MM.1S (cell line): ENCODE results near the gene TOLLIP.

ENCODE experiments used
- DNase-seq: peaks from one replicate; pipeline ENCODE4 v3.0.0-alpha.2; 2015
- H2AFZ ChIP-seq: fragments of 300-600 bp; sonication (generic); 2 replicates; pipeline ENCODE4 v1.6.0; 2016; ENCODE audit warnings: antibody characterized with exemption, low read length
- H3F3A ChIP-seq: fragments of 300-600 bp; sonication (generic); 2 replicates; pipeline ENCODE4 v1.6.1; 2016; ENCODE audit warnings: mild to moderate bottlenecking, antibody characterized with exemption, low read length, moderate library complexity, mixed read lengths; ENCODE audit not compliant: insufficient read depth
- H3K27ac ChIP-seq: fragments of 300-600 bp; sonication (generic); 2 replicates; pipeline ENCODE4 v1.5.1; 2016; ENCODE audit warnings: mild to moderate bottlenecking, low read length
- H3K27me3 ChIP-seq: fragments of 300-600 bp; sonication (generic); replicated peaks from 2 replicates; pipeline ENCODE4 v1.6.0; 2016; ENCODE audit warnings: low read length; ENCODE audit not compliant: insufficient read depth
- H3K36me3 ChIP-seq: fragments of 300-600 bp; sonication (generic); replicated peaks from 2 replicates; pipeline ENCODE4 v1.6.1; 2016; ENCODE audit warnings: mild to moderate bottlenecking, low read length, mixed read lengths; ENCODE audit not compliant: insufficient read depth
- H3K4me1 ChIP-seq: fragments of 300-600 bp; sonication (generic); 2 replicates; pipeline ENCODE4 v1.6.1; 2016; ENCODE audit warnings: low read length, mixed read lengths
- H3K4me2 ChIP-seq: fragments of 300-600 bp; sonication (generic); 2 replicates; pipeline ENCODE4 v1.6.0; 2016; ENCODE audit warnings: low read depth, low read length
- H3K4me3 ChIP-seq: fragments of 300-600 bp; sonication (generic); 2 replicates; pipeline ENCODE4 v1.5.1; 2016; ENCODE audit warnings: low read length, mixed read lengths
- H3K79me2 ChIP-seq: fragments of 300-600 bp; sonication (generic); 2 replicates; pipeline ENCODE4 v1.6.1; 2016; ENCODE audit warnings: mixed run types, low read length, mixed read lengths
- H3K9ac ChIP-seq: fragments of 300-600 bp; sonication (generic); 2 replicates; pipeline ENCODE4 v1.6.1; 2016; ENCODE audit warnings: low read length, mixed read lengths
- H3K9me2 ChIP-seq: fragments of 300-600 bp; sonication (generic); replicated peaks from 2 replicates; pipeline ENCODE4 v1.6.1; 2016; ENCODE audit warnings: mild to moderate bottlenecking, low read length, mixed read lengths; ENCODE audit not compliant: insufficient read depth
- H3K9me3 ChIP-seq: fragments of 300-600 bp; sonication (generic); replicated peaks from 2 replicates; pipeline ENCODE4 v1.6.1; 2016; ENCODE audit warnings: mild to moderate bottlenecking, low read length, mixed read lengths; ENCODE audit not compliant: insufficient read depth
- H4K20me1 ChIP-seq: fragments of 300-600 bp; sonication (generic); 2 replicates; pipeline ENCODE4 v1.6.1; 2016; ENCODE audit warnings: mild to moderate bottlenecking, low read length, moderate library complexity, mixed read lengths; ENCODE audit not compliant: insufficient read depth
- EZH2 ChIP-seq: fragments of 300-600 bp; sonication (generic); optimal IDR thresholded peaks from 2 replicates; pipeline ENCODE3; 2017; ENCODE audit warnings: low read depth, mild to moderate bottlenecking, antibody characterized with exemption, low read length, mixed read lengths
- EZH2phosphoT487 ChIP-seq: fragments of 300-600 bp; sonication (generic); IDR thresholded peaks from 2 replicates; pipeline ENCODE4 v1.6.1; 2018; ENCODE audit warnings: antibody characterized with exemption, low read length
- TF ChIP-seq, protein P1 (sequence below): fragments of 300-600 bp; sonication (generic); IDR thresholded peaks from 2 replicates; pipeline ENCODE4 v1.5.1; 2016; ENCODE audit warnings: antibody characterized with exemption, low read length, mixed read lengths

TOLLIP gene

DNA sequence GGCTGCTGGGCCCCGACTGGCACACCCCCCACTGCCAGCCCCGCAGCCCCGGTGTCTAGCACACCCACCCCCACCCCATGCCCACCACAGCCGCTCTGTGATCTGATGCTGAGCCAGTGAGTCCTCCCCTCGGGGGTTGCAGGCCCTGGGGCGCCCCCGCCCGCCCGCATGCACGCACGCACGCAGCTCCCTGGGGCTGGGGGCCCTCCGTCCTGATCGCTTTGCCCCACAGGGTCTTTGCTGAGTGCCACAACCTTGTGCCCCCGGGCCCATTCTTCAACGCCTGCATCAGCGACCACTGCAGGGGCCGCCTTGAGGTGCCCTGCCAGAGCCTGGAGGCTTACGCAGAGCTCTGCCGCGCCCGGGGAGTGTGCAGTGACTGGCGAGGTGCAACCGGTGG lies 54.3 kb downstream of the TOLLIP start:
- no peak overlapping the region for H2AFZ ChIP-seq
- H3K4me1 ChIP-seq = no peaks in the 10 kb centered on the region
- peaks cover 35% of the 10 kb centered on the region for H3K27me3 ChIP-seq
- H3K9ac ChIP-seq = no peak overlapping the region
- no peaks in the 10 kb centered on the region for H4K20me1 ChIP-seq
- no peaks in the 10 kb centered on the region for H3K79me2 ChIP-seq
- H3K27ac ChIP-seq = no peak overlapping the region
- no peaks in the 10 kb centered on the region for H3K9me2 ChIP-seq
- DNase-seq = no peak
- H3K36me3 ChIP-seq = no peaks in the 10 kb centered on the region
- no peak overlapping the region for H3K4me3 ChIP-seq
- TF ChIP-seq EZH2phosphoT487 (no peak), EZH2 (no peak)
- TF ChIP-seq, protein P1, sequence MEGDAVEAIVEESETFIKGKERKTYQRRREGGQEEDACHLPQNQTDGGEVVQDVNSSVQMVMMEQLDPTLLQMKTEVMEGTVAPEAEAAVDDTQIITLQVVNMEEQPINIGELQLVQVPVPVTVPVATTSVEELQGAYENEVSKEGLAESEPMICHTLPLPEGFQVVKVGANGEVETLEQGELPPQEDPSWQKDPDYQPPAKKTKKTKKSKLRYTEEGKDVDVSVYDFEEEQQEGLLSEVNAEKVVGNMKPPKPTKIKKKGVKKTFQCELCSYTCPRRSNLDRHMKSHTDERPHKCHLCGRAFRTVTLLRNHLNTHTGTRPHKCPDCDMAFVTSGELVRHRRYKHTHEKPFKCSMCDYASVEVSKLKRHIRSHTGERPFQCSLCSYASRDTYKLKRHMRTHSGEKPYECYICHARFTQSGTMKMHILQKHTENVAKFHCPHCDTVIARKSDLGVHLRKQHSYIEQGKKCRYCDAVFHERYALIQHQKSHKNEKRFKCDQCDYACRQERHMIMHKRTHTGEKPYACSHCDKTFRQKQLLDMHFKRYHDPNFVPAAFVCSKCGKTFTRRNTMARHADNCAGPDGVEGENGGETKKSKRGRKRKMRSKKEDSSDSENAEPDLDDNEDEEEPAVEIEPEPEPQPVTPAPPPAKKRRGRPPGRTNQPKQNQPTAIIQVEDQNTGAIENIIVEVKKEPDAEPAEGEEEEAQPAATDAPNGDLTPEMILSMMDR = no peak
- no peaks in the 10 kb centered on the region for H3F3A ChIP-seq
- H3K4me2 ChIP-seq = no peak overlapping the region
- no peaks in the 10 kb centered on the region for H3K9me3 ChIP-seq

DNA sequence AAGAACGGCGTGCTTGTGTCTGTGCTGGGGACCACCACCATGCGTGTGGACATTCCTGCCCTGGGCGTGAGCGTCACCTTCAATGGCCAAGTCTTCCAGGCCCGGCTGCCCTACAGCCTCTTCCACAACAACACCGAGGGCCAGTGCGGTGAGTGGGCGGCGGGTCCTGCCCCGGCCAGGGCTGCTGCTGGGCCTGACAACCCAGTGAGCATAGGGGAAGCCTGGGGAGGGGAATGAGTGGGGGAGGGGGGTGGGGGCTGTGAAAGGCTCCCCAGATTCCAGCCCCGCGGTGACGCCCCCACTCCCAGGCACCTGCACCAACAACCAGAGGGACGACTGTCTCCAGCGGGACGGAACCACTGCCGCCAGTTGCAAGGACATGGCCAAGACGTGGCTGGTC lies 54.7 kb downstream of the TOLLIP start:
- Histone ChIP-seq H3K27me3 (peaks cover 35% of the 10 kb centered on the region), H3K4me1 (no peaks in the 10 kb centered on the region), H4K20me1 (no peaks in the 10 kb centered on the region), H3K9ac (no peak overlapping the region), H3F3A (no peaks in the 10 kb centered on the region), H3K79me2 (no peaks in the 10 kb centered on the region), H3K4me3 (no peak overlapping the region), H3K36me3 (no peaks in the 10 kb centered on the region), H3K27ac (no peak overlapping the region), H2AFZ (no peak overlapping the region), H3K9me2 (no peaks in the 10 kb centered on the region), H3K9me3 (no peaks in the 10 kb centered on the region), H3K4me2 (no peak overlapping the region)
- DNase-seq = no peak
- TF ChIP-seq EZH2 (no peak), EZH2phosphoT487 (no peak)
- TF ChIP-seq, protein P1 = no peak

DNA sequence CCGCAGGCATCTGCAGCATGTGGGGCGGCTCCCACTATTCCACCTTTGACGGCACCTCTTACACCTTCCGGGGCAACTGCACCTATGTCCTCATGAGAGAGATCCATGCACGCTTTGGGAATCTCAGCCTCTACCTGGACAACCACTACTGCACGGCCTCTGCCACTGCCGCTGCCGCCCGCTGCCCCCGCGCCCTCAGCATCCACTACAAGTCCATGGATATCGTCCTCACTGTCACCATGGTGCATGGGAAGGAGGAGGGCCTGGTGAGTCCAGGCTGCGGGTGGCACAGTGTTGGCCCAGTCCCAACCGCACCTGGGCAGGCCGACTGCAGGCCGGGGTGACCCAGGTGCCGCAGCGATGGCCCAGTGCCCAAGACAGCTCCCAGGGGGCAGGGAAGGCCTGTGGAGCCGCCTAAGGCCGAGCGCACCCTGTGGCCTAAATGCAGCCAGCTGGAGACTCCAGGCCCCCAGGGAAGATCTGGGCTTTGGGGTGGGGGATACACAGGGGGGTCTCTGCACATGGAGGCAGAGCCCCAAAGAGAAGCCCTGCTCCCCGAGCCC lies 55.3 kb downstream of the TOLLIP start:
- Histone ChIP-seq H3K9me2 (no peaks in the 10 kb centered on the region), H4K20me1 (no peaks in the 10 kb centered on the region), H3F3A (no peaks in the 10 kb centered on the region), H3K36me3 (no peaks in the 10 kb centered on the region), H3K4me1 (no peaks in the 10 kb centered on the region), H3K9me3 (no peaks in the 10 kb centered on the region), H3K9ac (no peak overlapping the region), H3K4me2 (no peak overlapping the region), H2AFZ (no peak overlapping the region), H3K27ac (no peak overlapping the region), H3K27me3 (peaks cover 35% of the 10 kb centered on the region), H3K79me2 (no peaks in the 10 kb centered on the region), H3K4me3 (no peak overlapping the region)
- no peak for DNase-seq
- TF ChIP-seq EZH2phosphoT487 (no peak), EZH2 (no peak)
- TF ChIP-seq, protein P1 = no peak
